HT-29 (cell line): ENCODE data around the gene RPS6KA2. TPM values are rescaled to one million over a fixed set of nuclear protein-coding genes. Genes with fewer than 3 reads are reported as not detected.

Experiments
- DNase-seq: peaks from one replicate; pipeline ENCODE4 v3.0.0-alpha.2; 2015; ENCODE audit warnings: low spot score
- total RNA-seq: library from RNA; depleted of rRNA; stranded (reverse); fragments of >200 nt; shearing (Covaris generic); gene quantifications from 2 replicates; pipeline ENCODE4 v1.2.3, GENCODE V29; 2014

Gene RPS6KA2
- total RNA-seq, 1 experiment from 2014 or later = 3.4 TPM

GRCh38 chr6:166449036-166449435, 178.0 kb downstream of the RPS6KA2 start:
- DNase-seq = no peak

DNA sequence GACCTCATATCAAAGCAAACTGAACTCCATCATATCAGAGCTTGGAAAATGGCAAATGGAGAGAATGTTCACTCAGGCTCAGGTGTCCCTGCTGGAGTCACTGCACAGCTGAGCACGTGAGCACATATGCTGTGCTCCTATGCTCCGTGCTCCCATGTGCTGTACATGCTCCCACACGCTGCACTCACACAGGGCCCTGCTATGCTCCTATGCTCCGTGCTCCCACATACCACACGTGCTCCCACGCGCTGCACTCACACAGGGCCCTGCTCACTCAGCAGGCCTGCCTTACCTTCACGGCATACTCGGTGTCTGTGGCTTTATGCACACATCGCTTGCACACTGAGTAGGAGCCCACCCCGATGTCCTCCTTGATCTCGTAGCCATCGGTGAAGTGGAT, 178.6 kb downstream of the RPS6KA2 start:
- DNase-seq = no peak

GRCh38 chr6:166446567-166447065, 180.4 kb downstream of the RPS6KA2 start:
- no peak for DNase-seq

DNA sequence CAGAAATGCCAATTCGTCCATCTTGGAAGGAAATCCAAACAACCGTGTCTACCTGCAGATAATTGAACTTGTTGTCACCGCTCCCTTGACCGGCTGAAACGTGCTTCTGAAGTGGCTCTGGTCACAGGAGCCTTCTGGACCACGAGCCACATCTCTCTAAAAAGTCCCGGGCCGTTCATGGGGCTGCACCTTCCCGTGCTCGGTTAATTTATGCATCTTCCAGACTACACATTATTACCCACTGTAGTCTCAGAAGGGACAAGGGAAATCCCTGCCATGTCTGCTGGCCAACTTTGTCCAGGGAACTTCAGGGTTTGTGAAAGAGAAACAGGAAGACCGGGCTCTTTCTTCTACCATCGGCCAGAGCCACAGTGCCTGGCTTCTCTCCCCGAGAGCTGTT, 180.9 kb downstream of the RPS6KA2 start:
- DNase-seq = no peak

DNA sequence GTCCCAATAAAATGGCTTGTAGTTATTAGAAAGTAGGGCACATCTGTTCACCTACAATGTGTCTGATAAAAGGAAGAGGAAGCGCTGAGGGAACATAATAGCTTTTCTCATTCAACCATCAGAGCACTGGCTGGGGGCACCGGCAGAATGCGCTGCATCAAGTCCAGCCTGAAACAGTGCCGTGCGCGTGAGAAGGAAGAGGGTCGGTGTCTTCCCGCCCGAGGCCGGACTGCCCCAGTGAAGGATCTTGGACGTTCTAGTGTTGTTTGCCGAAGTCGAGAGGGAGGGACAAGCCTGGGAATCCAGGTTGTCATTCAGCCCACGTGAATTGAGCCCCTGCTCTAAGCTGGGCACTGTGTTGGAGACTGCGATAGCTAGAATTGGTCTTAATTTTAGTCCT, 182.6 kb downstream of the RPS6KA2 start:
- DNase-seq = no peak

- no peak for DNase-seq
These were observed 183.9 kb downstream of the RPS6KA2 start for GRCh38 chr6:166443166-166443565.

DNA sequence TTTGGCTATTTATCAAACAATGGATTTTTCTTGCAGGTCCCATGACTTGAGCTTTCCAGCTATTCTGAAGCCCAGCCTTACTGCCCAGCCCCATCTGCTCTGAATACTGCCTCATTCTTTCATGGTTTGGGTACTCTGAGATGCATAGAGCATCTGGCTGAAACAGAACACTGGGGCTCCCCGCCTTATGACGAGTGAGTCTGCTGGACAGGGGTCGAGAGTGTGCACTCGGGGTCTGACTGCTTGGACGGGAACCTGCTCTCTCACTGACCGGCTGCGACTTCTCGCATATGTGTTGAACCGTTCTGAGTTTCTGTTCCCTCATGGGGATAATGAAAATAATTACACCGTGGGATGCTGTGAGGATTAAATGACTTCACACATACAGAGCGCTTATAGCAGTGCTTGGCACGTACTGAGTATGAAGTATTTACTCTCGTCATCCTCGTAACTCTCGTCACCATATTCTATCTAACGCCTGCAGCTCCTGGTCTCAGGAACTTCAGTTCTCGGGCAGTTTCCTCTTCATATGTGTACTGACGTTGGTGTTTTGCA, 184.8 kb downstream of the RPS6KA2 start:
- no peak for DNase-seq

DNA sequence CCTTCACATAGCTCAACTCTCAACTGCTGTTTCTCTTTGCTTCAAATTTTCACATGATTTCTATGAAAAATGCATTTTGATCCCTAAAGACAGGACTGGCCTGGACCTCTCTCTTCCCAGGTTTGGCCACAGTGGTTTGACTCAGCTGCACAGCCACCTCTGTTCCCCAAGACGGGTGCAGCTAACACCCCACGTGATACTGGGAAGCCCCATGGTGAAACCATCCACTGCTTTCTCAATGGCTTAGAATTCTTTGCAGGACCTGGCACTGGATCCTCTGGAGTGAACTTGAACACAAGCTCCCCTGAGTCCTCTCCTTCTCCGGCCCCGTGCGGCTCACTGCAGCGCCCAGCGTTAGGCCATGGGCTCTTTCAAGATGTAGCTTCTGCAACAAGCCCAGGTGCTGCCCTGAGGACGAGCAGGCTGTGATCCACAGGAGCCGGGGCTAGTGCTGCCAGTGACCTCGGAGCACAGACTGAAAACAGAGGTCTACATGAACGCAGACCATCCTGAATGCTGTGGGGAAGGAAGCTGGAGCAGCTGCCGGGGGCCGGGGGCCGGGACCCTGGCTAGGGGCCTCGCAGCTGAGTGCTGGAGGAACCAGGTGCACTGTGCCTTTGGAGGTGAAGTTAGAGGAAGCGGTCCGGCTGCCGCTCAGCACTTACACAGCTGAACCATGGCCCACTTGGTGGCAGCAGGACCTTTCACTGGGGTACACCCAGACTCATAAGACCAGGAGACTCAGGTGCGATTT, 185.5 kb downstream of the RPS6KA2 start:
- no peak for DNase-seq

- DNase-seq = no peak
These were observed 186.3 kb downstream of the RPS6KA2 start for GRCh38 chr6:166440729-166441128.

DNA sequence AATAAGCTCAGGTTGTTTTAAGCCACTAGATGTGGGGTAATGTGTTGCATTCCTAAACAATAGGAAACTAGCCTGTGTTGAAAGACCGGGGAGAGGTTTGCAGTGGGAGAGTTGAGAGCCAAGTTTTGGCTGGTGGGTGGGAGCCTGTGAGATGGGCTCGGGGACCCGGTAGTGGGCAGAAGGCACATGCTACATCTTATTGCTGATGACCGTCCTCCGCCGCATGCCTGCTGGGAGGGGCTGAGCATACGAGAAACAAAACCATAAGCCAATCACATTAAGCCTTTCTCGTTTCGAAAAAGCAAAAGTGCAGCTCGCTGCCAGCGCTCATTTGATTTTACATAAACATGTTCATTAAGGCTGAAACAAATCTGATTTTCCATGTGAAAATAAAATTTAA, 186.9 kb downstream of the RPS6KA2 start:
- no peak for DNase-seq

GRCh38 chr6:166439366-166440091, 187.5 kb downstream of the RPS6KA2 start:
- DNase-seq = no peak

- DNase-seq = no peak
These were observed 188.7 kb downstream of the RPS6KA2 start for GRCh38 chr6:166438211-166438861.

DNA sequence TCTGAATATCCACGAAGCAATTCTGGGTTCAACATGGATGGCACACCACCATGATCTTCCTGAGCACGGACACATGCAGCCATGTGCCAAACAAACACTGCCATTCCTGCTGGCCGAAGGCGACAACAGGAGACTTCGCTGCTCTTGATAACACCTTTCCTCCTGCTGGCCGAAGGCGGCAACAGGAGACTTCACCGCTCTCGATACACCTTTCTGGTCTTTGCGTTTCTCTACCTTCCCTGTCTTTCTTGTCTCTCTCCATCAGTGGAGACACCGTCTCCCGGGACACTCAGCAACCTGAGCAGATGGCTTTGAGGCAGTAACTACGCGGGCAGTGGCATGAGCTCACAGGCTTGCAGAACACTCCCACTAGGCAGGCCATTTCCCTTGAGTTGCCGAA, 189.4 kb downstream of the RPS6KA2 start:
- DNase-seq = no peak

GRCh38 chr6:166436195-166437139, 190.6 kb downstream of the RPS6KA2 start:
- DNase-seq = no peak

DNA sequence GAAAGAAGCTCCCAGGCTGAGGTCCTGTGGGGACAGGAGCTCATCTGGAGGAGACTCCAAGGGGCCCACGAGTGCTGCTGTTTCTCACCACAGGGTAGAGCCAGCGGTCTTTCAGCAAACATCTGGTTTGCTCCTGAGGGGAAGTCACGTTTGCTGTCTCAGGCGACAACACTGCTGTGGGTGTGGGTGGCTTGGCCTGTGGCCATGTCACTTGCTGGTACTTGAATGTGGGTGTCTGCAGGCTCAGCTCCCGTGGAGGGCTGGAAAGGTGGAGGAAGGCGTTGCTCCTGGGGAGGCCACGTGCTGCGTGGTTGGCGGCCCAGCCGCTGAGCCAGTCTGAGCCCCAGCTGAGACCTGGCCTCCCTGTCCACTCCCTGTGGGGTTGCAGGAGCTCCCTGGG, 191.5 kb downstream of the RPS6KA2 start:
- DNase-seq = no peak

DNA sequence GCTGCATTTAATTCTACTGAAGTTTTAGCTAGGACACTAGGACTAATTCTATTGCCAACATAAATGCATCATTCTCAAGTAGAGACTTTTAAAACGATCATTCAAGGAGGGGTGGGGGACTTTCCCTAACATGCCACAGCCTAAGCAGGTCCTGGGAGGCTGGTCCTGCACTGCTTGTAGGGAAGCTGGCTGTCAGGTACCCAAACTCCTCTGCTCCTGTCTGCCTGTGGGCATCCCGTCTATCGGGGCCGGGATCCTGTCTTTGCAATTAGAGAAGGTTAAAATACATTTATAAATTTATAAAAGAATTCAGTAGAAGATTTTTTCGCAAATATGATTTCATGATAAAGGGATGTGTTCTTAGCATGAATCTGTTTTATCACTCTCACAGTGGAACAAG, 192.7 kb downstream of the RPS6KA2 start:
- no peak for DNase-seq

DNA sequence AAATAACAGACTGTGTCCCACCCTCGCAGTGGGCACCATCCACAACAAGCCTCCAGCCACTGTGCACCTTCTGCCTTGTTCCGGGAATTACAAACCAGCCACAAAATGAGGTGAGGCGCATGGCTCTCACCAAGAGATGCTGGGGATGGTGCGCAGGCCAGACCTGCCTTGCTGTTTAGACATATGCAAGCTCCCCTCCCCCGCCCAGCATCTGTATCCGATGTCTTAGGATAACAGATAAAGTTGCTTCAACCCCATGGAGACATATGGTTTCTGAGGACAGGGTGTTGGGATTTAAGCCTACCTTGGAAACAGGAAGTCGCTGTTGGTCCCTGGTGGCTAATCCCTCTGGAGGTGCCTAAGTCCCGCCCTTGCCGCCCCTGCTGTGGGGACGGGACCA, 194.0 kb downstream of the RPS6KA2 start:
- DNase-seq = no peak

DNA sequence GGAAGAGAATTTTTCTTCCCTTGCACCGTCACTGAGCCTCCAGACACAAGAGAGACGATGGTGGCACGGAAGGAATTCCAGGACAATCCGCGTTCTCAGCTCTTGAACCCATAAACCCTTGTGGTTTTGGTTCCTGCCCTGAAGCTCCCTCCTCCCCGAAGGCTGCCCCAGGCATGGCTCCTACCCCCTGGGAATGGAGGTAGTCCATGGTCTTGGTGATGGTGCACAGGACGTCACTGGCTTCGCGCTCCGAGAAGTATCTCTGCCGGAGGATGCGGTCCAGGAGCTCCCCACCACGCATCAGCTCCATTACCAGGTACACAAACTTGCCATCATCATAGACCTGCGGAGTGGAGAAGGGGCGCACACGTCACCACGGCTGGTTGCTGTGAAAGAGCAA, 196.8 kb downstream of the RPS6KA2 start:
- DNase-seq = no peak

- no peak for DNase-seq
These were observed 202.6 kb downstream of the RPS6KA2 start for GRCh38 chr6:166424431-166424830.

DNA sequence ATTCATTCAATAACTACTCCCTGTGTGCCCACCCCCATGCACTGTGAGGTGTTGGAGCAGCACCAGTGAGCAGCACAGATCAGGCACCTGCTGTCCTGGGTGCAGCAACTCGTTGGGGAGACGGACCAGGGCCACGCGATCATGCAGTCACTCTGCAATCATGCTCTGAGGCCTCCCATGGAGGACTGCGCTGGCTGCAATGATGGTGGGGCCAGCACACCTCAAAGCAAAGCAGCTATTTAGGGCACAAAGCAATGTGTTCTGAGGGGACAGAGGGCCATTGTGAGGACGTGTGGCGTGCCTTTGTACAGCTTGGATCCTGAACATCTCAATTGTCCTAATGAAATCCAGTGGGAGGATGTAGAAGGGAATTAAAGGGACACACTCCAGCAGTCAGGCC, 203.3 kb downstream of the RPS6KA2 start:
- no peak for DNase-seq
